Posterior vena cava (tissue), 2 donors: ENCODE measurements around the gene HOGA1. TPM values are rescaled to one million over a fixed set of nuclear protein-coding genes. Genes with fewer than 3 reads are reported as not detected.

Source experiments
- DNase-seq: peaks from one replicate; pipeline ENCODE4 v3.0.0-alpha.2; 2020; ENCODE audit warnings: low spot score
- intact Hi-C, 2 donors: fragments of 100-400 bp; cut with DNase I; formaldehyde crosslinking; loops; one replicate each; pipeline versions ENCODE4 v1.14.1 to v1.14.2; 2022 to 2023
- total RNA-seq, 2 donors: library from RNA; stranded (reverse); fragmentation: NEBNext Ultra II Directional; extraction: Animal tissue kit (Norgen Biotek cat#: 25700); gene quantifications; one replicate each; pipeline ENCODE4 v1.2.1, GENCODE V29; 2021
- donor health status: DM: yes; HTN: yes; CAD: no.
- donor health status: DM: yes; HTN: yes; CAD: no.

Gene HOGA1
- total RNA-seq, 2 donors from 2014 or later = 1.5 to 4.1 TPM

DNA sequence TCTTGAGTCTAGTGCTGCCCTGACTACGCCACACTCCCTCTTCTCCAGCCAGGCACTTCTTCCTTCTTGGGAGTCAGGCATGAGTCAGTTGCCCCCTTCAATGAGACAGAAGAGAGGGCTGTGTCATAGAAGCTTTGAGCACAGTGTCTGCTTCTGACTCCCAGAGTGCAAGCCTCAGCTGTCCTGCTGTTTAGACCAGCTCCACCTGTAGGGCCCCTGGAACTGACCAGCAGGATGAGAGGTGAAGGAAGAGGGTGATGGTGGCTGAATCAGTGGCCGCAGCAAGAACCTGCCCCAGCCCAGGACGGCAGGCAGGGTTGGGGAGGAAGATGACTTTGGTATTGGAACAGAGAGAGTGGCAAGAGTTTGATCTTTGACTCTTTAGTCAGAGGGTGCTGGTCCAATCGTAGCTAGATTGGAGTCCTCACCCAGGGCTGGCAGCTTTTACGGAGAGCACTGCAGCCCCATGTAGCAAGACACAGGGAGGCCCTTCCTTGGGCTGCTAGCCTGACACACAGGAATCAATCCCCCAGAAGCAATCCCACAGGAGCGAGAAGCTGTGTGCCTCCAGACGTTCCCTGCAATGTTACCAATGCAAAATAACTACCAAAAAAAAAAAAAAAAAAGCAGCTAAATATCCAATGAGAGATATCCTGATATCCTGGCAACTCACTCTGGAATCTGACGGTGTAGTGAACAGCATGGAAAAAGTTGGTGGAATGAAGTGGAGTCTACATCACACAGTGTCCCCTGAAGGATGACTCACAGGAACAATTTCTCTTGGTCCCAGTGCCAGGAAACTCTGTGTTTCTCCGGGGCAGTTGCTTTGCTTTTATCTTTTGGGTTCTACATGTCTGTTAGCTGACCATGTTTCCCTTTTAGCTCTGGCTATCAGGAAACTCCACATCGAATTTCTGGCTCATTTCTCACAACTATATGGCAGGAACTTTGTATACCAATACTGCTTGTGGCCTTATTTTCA is 12.2 kb downstream of the HOGA1 start:
- intact Hi-C loops = no loop called here
- no peak for DNase-seq

DNA sequence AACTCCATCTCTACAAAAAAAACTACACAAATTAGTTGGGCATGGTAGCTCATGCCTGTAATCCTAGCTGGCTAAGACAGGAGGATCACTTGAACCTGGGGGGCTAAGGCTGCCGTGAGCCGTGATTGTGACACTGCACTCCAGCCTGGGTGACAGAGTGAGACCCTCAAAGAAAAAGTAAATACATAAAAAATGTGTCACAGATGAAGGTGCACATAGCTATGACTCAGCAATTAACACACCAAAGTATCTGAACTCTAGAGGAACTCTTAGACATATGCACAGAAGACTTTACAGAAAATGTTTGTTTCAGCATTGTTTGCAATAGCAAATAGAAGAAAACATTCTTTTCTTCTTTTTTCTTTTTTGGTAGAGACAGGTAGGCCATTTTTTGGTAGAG is 13.6 kb downstream of the HOGA1 start:
- intact Hi-C loops = no loop called here
- no peak for DNase-seq

- DNase-seq = no peak
- intact Hi-C loops = no loop called here
Observed at GRCh38 chr10:97598407-97599271, 14.4 kb downstream of the HOGA1 start.

- no peak for DNase-seq
- intact Hi-C loops = no loop called here
Observed at GRCh38 chr10:97599272-97599619, 15.1 kb downstream of the HOGA1 start.

DNA sequence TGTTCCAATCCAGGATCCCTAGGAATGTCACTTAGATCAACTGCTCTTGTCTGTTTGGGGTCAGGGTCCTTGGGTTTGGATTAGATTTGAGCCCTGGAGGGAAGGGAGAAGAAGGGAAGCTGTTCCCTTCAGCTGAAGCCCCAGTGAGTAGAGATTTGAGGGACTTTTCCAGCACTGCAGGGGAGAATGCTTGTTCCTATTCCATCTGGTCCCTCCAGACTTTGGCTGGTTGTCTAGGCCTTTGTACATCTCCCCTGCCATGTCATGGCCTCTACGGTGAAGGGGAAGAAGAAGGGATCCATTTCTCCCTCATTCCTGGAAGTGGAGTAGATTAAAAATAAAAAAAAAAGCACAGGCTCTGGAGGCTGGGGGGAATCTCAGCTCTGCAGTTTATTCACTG is 16.4 kb downstream of the HOGA1 start:
- intact Hi-C loops = no loop called here
- no peak for DNase-seq

DNA sequence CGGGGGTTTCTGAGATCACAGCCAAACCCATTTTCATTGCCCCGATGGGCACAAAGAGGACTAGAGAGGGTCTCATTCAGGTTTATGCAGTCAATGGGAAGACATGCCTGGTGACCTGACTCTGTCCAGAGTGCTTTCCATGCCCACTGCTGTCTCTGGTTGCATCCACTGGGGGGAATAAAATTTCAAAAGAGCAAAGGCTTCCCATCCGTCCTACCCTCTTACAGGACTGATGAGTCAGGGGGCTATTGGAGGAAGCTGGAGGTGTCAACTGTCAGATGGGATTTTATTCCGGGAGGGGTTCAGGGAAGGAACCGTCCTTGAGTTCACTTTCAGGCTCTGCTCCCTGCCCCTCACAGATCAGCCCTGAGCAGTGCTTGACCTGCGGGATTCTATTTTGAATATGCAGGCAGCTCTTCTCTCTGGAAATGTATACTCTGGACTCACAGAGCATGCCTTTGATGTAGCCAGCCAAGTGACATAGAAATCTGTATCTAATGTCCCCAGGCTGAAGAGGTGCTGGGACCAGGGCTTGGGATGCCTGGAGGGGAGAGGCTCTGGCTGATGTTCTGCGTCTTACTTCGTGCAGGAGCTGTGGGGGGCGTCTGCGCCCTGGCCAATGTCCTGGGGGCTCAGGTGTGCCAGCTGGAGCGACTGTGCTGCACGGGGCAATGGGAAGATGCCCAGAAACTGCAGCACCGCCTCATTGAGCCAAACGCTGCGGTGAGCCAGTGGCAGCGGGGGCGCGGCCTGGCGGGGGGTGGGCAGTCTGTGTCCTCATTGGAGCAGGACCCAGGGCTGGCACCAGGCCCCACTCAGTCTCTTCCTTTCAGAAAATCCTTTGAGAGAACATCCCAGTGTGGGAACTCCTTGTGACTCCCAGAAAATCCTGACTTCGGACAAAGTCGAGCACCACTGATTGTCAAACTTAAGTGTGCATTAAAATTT is 17.4 kb downstream of the HOGA1 start:
- intact Hi-C loops = no loop called here
- no peak for DNase-seq

- intact Hi-C loops = no loop called here
Observed at GRCh38 chr10:97607095-97607636, 23.0 kb downstream of the HOGA1 start.

GRCh38 chr10:97608991-97609561 is 24.9 kb downstream of the HOGA1 start:
- no peak for DNase-seq
- intact Hi-C loops = no loop called here

More at GRCh38 chr10:97607095-97607636, 23.0 kb downstream of the HOGA1 start:
- DNase-seq = no peak

DNA sequence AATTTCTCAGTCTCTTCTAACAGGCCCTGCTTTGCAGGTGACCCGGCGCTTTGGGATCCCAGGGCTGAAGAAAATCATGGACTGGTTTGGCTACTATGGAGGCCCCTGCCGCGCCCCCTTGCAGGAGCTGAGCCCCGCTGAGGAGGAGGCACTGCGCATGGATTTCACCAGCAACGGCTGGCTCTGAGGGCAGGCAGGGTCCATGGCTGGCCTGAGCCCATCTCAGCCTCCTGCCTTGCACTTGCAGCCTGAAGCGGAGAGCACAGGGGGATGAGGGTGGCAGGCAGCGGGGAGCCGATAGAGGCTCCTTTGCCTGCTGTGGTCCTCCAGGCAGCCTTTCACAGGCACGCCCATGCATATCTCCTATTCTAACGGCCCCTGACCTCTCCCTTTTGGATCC is 27.3 kb downstream of the HOGA1 start:
- DNase-seq = no peak
- intact Hi-C loops = loop anchor here (2.0 to 5.0 kb wide), 2 partner anchors 39 kb away; partner anchors contain the start of gene ANKRD2 (in 2 of the 2)

- intact Hi-C loops = loop anchor here in 1 of 2 donors (5.0 kb wide), 1 partner anchor 40 kb away; the partner anchor contains the start of gene ANKRD2
- DNase-seq = peak; percentile 15
Observed at GRCh38 chr10:97612386-97612785, 28.2 kb downstream of the HOGA1 start.

DNA sequence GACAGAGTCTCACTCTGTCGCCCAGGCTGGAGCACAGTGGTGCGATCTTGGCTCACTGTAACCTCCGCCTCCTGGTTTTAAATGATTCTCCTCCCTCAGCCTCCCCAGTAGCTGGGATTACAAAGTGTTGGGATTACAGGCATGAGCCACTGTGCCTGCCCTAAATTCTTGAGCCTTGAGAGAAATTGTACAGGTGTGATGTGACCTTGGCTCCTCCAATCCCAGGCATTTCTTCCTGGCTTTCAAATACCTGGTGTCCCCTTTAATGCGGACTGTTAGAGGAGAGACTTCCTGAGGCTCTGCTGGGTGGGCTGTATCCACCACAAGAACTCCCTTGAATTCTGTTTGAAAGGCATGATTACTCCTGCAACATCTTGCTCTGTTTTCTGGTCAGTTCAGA is 34.1 kb downstream of the HOGA1 start:
- DNase-seq = no peak
- intact Hi-C loops = no loop called here

GRCh38 chr10:97618733-97619132 is 34.5 kb downstream of the HOGA1 start:
- DNase-seq = no peak
- intact Hi-C loops = no loop called here

DNA sequence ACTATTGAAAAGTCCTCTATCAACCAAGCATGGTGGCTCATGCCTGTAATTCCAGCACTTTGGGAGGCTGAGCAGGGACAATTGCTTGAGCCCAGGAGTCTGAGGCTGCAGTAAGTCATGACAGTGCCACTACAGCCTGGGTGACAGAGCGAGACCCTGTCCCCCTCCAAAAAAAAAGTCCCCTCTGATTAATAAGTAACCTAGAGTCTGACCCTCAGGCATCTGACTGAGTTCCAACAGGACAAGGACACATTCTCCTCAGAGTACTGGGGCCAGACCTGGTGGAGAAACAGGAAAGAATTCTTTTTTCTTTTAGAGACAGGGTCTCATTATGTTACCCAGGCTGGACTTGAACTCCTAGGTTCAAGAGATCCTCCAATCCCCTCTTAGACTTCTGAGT is 39.1 kb downstream of the HOGA1 start:
- intact Hi-C loops = no loop called here
- DNase-seq = no peak

GRCh38 chr10:97627731-97628130 is 43.5 kb downstream of the HOGA1 start:
- DNase-seq = no peak
- intact Hi-C loops = no loop called here

DNA sequence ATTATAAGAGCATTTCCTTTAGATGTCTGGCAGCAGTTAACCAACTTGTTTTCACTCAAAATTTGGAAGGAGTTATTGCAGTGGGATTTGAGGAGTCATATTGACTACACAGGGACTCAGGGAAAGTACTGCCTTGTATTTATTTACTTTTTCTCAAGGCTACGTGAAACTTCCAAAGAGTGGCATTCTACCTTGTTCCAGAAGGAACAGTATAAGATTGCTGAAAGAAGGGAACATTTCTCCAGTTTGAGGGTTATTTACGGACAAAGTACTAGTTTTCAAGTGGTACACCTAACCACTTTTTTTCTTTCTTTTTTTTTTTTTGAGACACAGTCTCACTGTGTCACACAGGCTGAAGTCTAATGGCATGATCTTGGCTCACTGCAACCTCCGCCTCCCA is 44.0 kb downstream of the HOGA1 start:
- DNase-seq = no peak
- intact Hi-C loops = no loop called here

DNA sequence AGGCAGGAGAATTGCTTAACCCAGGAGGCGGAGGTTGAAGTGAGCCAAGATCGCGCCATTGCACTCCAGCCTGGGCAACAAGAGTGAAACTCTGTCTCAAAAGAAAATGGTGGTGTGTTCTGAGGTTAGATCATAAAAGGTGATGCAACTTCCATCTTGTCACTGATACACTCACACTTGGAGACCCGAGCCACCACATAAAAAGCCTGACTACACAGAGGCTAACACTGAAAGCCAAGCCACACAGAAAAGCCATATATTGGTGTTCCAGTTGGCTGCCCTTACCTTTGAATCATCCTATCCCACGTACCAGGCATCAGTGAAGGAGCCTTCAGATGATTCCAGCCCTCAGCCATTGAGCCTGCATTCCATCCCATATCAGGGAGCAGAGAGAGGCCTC is 45.1 kb downstream of the HOGA1 start:
- DNase-seq = no peak
- intact Hi-C loops = no loop called here

DNA sequence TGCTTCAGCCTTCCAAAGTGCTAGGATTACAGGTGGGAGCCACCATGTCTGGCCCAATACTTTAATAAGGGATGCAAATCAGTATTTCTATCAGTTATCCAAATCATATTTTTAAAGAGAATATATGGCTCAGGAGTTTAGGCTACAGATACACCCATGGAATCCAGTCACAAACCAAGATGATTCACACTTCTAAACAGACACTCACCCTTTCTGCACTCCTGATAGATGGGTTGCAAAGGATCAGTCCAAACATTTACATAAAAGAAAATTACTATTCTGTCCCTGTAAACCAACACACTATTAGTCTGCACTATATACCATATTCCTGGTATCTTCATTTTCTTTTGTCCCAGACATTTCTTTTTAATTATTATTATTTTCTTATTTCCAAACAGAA is 46.9 kb downstream of the HOGA1 start:
- no peak for DNase-seq
- intact Hi-C loops = no loop called here
